HG03060 (cell line): Measurements from ENCODE around the gene SLC19A1.

Source experiments
- ATAC-seq: cut with Tn5 transposase; IDR thresholded peaks from one replicate; pipeline ENCODE4 v1.9.1; 2021; ENCODE audit warnings: low read depth, moderate number of reproducible peaks; ENCODE audit not compliant: unreplicated experiment

The SLC19A1 gene

DNA sequence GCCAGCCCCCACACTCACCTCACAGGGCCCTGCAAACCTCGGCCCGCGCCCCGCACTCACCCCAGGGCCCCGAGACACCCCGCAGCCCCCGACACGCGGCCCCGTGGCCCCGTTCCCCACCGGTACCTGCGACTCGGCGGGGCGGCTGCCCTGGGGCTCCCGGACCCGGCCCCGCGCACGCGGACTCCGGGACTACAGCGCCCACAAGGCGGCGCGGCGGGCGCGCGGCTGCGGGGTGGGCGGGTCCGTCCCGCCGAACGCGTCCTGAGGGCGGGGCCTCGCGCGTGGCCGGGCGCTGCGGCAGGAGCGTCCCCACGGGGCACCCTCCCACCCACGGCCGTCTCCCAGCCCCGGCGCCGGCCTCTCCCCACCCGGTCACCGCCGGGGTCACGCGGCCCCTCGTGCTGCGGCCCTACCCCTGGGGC, at the start of gene SLC19A1:
SLC19A1 (minus strand) TSS at position 199 of the 425 bp plus-strand sequence. CDS start 4,481 bp downstream, outside the sequence.
- ATAC-seq = no peak

- no peak for ATAC-seq
These were observed 49.5 kb upstream of the SLC19A1 start for GRCh38 chr21:45591619-45592207.

DNA sequence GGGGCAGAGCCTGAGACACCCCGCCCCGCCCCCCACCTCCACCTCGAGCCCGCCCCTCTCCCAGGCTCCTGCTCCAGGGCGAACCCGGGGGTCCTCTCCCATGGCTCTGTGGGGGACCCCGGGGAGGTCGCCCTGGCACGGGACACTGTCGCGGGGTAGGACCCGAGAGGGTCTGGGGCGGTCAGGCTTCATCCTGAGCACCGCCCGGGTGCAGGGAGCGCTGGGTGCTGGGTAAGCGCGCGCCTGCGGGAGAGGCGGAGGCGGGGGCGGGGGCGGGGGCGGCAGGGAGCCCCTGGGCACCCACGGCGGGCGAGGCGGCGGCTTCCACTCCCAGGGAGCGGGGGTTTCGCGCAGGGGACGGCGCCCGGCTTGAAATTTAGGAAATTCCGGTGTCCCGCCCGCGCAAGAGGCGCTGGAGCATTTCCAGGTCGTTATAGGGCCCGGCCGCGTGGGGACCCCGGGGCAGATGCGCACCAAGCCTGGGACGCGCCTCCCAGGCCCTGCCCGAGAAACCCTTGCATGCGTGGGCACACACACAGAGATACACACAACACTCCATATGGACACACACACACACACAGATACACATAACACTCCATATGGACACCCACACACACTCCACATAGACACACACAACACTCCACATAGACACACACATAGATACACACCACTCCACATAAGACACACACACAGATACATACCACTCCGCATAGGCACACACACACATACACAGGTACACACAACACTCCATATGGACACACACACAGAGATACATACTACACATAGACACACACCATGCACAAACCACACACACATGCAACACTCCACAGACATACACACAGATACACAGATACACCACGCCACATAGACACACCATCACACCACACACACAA, 48.7 kb upstream of the SLC19A1 start:
- no peak for ATAC-seq

- ATAC-seq = no peak
These were observed 48.0 kb upstream of the SLC19A1 start for GRCh38 chr21:45590246-45590725.

DNA sequence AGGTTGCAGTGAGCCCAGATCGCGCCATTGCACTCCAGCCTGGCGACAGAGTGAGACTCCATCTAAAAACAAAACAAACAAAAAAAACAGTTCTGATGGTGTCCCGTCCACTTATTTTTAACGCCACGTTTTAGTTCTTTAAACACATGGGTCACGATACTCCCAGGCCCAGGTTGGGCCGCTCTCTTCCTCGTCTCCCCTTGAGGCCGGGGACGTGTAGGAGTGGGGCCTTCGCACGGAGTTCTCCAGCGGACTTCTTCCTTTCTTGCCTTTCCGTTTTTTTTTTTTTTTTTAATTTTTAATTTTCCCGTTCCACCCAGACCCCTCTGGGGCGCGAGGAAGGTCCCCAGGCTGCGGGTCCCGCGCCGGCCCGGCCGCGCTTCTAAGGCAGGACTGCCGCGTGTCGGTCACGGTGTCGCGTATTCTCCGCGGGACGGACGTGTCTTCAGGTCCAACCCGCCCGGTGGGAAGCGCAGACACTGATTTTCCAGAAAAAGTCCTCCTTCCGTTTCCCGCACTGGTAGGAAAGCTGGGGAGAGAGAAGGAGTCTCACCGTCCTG, 47.5 kb upstream of the SLC19A1 start:
- no peak for ATAC-seq

DNA sequence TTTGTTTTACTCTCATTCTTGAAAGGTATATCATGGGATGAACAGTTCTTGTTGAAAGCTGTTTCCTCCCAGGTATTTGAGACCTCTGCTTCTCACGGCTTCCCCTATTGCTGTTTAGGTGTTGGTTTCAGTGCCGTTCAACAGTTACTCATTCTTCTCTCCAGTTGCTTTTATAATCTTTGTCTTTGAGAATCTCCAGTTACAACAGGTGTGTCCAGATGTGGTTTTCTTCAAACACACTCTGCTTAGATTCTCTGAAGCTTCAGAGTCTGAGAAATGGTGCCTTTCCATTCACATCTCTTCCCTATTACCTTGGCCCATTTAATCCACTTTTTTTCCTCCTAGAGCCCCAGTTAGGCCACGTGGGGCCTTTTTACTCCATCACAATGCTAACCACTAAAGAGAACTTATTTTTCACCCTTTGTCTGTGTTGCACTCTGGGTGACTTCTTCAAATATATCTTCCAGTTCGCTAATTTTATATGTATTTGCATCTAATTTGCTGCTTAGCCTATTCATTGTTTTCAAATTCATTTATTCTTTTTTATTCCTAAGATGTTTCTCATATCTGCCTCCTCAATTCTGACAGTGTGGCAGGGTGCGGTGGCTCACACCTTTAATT, 46.7 kb upstream of the SLC19A1 start:
- no peak for ATAC-seq

GRCh38 chr21:45588086-45588825, 46.0 kb upstream of the SLC19A1 start:
- ATAC-seq = no peak

DNA sequence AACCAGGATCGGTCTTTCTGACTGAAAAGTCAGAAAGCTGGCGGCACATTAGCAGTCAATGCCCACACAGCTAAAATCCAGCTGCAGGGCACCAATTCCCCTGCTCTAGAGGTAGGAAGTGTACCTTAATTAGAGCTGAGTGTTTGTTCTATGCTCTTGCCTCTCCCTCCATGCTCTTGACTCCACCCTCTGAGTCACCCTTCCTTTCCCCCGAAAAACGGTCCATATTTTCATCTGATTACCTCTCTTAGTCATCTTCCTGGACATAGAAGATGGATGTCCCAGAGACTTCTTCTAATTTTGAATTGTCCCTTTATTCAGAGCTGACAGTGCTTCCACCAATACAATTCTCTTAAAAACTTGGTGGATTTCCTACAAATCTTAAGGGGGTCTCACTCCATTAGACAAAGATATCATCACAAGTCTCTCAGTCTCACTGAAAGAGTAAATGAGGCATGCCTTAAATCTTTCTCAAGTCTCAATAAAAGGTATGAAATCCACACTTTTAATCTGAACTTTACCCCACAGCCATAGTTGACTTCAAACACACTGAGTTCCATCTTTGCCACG, 44.1 kb upstream of the SLC19A1 start:
- no peak for ATAC-seq

DNA sequence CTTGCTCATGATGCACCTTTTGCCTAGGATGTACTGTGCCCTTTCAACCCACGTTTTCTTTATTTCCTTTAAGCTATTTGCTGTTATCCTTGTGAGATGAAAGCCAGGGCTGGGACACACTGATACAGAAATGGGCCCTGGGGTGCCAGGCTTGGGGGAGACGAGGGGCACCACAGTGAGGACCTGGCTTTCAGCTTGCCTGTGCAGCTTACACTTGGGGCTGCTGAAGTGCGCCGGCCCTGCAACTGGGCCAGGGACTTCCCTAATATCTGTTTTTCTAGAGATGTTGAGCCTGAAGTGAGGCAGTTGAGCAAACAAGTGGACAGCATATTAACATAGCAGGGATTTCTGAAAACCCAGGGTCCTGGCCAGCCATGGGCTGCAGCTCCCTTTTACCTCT, 42.5 kb upstream of the SLC19A1 start:
- no peak for ATAC-seq

DNA sequence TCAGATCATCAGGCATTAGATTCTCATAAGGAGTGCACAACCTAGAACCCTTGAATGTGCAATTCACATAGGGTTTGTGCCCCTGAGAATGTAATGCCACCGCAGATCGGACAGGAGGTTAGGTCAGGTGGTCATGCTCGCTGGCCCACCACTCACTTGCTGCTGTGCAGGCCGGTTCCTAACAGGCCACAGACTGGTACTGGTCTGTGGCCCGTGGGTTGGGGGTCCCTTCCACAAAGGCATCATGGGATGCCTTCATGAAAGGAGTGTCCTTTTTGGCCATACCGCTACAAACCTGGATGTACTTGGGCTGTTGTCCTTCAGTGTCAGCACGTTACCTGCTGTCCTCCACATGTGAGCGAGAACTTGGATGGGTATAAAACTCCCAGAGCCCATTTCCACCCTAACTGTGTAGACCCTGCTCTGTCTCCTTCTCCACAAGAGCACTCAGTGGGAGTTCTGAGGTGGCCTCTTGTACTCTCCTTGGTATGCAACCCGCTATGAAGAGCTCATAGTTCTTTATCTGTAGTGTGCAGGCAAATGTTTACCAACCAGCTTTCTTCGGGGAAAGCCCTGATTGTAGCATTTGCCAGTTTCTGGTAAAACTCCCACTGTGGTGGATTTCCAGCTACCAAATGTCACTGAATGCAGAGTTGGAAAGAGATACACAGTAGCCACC, 41.7 kb upstream of the SLC19A1 start:
- ATAC-seq = no peak

- ATAC-seq = no peak
These were observed 39.9 kb upstream of the SLC19A1 start for GRCh38 chr21:45582128-45582527.

DNA sequence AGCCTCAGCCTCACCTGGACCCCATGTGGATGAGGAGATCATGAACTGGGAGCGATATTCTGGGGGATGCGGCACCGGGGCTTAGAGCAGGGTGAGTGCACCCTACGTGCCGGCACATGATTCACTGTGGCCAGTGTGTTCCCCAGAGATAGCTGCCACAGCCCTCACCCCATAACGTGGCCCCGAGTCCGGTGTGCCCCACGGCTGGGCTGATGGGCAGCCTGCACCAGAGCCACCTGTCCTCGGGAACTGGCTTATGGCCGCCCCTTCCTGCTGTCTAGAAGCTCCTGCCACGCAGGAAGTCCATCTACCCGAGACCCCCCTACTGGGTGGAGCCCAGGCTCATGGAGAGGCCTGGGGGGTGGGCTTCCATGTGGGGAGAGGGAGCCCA, 39.1 kb upstream of the SLC19A1 start:
- no peak for ATAC-seq

DNA sequence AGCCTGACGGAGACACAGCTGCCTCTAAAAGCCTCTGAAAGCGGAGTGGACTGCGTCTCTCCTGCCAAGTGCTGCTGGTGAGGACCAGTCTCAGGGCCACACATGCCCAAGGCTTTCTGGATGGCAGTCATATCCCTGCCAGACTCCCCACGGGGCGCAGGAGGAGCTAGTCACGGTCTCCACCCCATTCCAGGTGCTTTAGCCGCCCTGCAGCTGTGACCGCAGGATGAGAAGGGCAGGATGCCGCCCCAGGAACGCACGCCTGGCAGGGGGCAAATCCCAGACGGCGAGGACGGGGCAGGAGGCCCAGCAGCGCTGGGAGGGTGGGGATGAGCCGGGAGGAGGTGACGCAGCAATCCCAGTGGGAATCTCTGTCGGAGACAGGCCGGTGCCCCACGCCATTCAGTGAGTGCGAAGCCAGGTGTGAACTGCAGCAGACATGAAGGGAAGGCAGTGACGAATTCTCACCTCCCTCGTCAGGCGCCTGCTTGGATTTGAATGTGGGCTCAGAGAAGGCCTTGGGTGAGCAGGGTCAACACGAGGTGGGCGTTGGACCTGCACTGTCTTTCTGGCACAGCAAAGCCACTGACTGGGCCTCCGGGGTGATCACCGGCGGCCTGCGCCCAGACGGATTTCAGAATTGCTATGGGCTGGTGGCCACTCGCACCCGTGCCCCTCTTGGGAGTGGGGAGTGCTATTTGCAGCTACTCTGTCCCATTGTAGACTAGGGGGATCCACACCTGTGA, 38.5 kb upstream of the SLC19A1 start:
- no peak for ATAC-seq

DNA sequence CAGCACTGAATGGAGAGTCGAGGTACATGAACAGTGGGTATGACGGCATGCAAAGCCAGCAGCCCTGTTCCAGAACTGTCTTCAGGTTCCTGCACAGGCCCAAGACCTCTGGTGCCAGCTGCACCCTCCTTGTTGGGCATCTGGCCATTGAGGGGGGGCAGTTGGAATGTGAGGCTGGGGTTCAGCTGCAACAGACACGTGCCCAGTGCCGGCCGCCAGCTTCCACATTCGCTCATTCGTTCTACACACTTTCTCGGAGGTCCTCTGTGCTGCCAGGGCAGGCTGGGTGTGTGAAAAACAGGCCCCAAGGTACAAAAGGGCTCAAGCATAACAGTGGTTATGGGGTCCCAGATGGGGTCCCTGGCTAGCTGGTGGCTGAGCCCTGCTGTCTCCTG, 37.9 kb upstream of the SLC19A1 start:
- no peak for ATAC-seq

GRCh38 chr21:45579383-45580180, 37.3 kb upstream of the SLC19A1 start:
- no peak for ATAC-seq

DNA sequence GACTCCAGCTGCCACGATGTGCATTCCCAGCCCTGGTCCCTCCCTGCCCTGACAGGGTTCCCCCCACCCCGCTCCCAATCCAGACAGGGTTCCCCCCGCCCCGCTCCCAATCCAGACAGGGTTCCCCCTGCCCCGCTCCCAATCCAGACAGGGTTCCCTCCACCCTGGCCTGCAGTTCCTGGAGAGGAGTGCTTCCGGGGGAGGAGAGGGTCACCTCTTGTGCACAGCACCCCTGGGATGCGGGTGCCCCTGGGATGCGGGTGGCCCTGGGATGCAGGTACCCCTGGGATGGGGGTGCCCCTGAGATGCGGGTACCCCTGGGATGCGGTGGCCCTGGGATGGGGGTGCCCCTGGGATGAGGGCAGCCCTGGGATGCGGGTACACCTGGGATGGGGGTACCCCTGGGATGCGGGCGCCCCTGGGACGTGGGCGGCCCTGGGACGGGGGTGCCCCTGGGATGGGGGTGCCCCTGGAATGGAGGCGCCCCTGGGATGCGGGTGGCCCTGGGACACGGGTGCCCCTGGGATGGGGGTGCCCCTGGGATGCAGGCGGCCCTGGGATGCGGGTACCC, 36.7 kb upstream of the SLC19A1 start:
- ATAC-seq = no peak

DNA sequence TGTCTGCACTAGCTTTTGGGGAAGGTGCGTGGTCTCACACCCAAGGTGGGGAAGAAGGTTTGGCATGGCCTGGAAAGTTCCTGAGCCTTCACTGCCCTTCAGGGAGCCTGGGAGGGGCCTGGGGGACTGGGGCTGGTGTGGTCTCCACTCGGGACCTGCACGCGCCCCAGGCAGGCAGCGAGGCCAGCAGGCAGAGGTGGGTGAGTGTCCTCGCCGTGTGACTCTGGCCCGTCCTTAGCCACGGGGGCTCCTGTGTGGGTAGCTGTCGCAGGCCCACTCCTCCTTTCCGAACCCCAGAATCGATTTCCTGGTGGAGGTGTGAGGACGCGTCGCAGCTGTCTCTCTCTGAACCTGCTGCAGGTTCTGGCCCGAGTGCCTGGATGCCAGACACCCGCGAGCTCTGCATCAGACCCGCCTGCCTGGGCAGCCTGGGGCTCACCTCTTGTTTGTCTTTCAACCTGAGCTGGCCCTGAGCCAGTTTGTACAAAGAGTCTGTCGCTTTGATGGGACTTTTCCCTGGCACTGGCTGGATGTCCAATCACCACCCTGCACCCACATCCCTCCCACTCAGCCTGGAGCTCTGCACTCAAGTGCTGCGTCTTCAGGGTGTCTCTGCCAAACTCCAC, 36.0 kb upstream of the SLC19A1 start:
- ATAC-seq = no peak
